Subcutaneous abdominal adipose tissue (tissue), 5 donors: ENCODE data around the gene CCNK.

Source experiments
- H3K27ac ChIP-seq: one replicate; pipeline ENCODE4 v1.7.0; 2013; ENCODE audit warnings: low read depth, mild to moderate bottlenecking, inconsistent platforms, low read length, moderate library complexity
- H3K27me3 ChIP-seq, 5 donors: one replicate each; pipeline ENCODE4 v1.7.0; 2013; ENCODE audit warnings: low read length in 5 of 5, inconsistent platforms in 1 of 5; ENCODE audit not compliant: control insufficient read depth in 5 of 5, insufficient read depth in 4 of 5
- H3K36me3 ChIP-seq, 5 donors: one replicate each; pipeline ENCODE4 v1.7.0; 2013; ENCODE audit warnings: low read length in 5 of 5; ENCODE audit not compliant: control insufficient read depth in 5 of 5, insufficient read depth in 5 of 5
- H3K4me1 ChIP-seq, 5 donors: one replicate each; pipeline ENCODE4 v1.7.0; 2013; ENCODE audit warnings: low read length in 5 of 5, mild to moderate bottlenecking in 3 of 5, moderate library complexity in 1 of 5; ENCODE audit not compliant: control insufficient read depth in 5 of 5, insufficient read depth in 5 of 5
- H3K4me3 ChIP-seq, 5 donors: one replicate each; pipeline ENCODE4 v1.7.0; 2013; ENCODE audit warnings: low read length in 5 of 5, low read depth in 1 of 5
- H3K9ac ChIP-seq, 5 donors: one replicate each; pipeline ENCODE4 v1.7.0; 2013; ENCODE audit warnings: low read length in 5 of 5, mild to moderate bottlenecking in 4 of 5, moderate library complexity in 3 of 5
- H3K9me3 ChIP-seq, 5 donors: one replicate each; pipeline ENCODE4 v1.7.0; 2013; ENCODE audit warnings: low read length in 5 of 5; ENCODE audit not compliant: control insufficient read depth in 5 of 5
- donor health status: healthy.
- donor health status: healthy.
- donor health status: healthy.
- donor health status: healthy.
- donor health status: healthy.

CCNK gene

DNA sequence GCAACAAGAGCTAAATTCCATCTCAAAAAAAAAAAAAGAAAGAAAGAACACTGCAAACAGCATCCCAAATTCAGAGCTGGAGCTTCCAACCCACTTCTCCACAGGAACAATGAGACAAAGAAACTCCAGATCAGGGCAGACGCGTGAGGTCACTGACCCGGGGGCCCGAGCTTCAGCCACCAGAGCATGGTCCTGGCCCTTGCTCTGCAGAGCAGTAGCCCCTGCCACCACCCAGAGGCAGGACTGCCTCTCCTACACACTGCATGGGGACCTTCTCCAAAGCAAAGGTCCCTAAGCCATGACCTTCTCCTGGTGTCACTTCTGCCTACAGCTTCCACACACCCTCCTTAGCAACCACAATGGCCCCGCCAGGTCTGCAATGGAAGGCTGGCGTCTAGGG, 53.1 kb downstream of the CCNK start:
- Histone ChIP-seq H3K4me3 (no peak overlapping the region), H3K4me1 (peaks cover 0 to 16% (median 3%) of the 10 kb centered on the region in 5 donors), H3K27ac (no peak overlapping the region), H3K36me3 (no peaks in the 10 kb centered on the region), H3K9me3 (no peaks in the 10 kb centered on the region), H3K27me3 (peaks cover 3 to 11% (median 7%) of the 10 kb centered on the region in 5 donors), H3K9ac (no peak overlapping the region)

DNA sequence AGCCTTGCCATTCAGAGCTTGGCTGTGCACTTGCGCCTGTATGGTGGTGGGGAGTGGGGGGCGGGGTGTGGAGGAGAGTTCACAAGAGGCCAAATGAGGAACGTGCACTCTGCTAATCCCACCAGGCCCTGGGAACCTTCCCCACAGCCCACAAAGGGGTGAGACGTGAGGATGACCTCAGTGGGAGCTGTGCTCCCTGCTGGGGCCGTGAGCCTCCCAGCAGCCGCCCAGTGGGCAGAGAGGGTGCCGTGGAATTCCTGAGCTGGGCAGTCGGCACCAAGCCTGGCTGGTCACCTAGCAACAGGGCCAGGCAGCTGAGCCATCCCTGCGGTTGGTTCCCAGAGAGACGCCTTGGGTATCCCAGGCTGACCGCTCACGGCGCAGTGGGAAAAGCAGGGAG, 53.7 kb downstream of the CCNK start:
- H3K4me1 ChIP-seq = peaks cover 0 to 15% (median 3%) of the 10 kb centered on the region in 5 donors
- H3K9ac ChIP-seq = no peak overlapping the region
- H3K36me3 ChIP-seq = no peaks in the 10 kb centered on the region
- H3K27me3 ChIP-seq = peaks cover 3 to 11% (median 7%) of the 10 kb centered on the region in 5 donors
- no peak overlapping the region for H3K27ac ChIP-seq
- H3K4me3 ChIP-seq = no peak overlapping the region
- H3K9me3 ChIP-seq = no peaks in the 10 kb centered on the region

GRCh38 chr14:99535448-99535847, 54.2 kb downstream of the CCNK start:
- Histone ChIP-seq H3K9me3 (no peaks in the 10 kb centered on the region), H3K27ac (no peak overlapping the region), H3K4me3 (no peak overlapping the region), H3K4me1 (peaks cover 0 to 17% (median 4%) of the 10 kb centered on the region in 5 donors), H3K27me3 (peaks cover 3 to 11% (median 7%) of the 10 kb centered on the region in 5 donors), H3K36me3 (no peaks in the 10 kb centered on the region), H3K9ac (no peak overlapping the region)

GRCh38 chr14:99535908-99536778, 54.9 kb downstream of the CCNK start:
- peaks cover 3 to 11% (median 7%) of the 10 kb centered on the region in 5 donors for H3K27me3 ChIP-seq
- no peak overlapping the region for H3K9ac ChIP-seq
- H3K4me1 ChIP-seq = peaks cover 0 to 24% (median 5%) of the 10 kb centered on the region in 5 donors
- no peaks in the 10 kb centered on the region for H3K36me3 ChIP-seq
- H3K27ac ChIP-seq = no peak overlapping the region
- no peak overlapping the region for H3K4me3 ChIP-seq
- H3K9me3 ChIP-seq = no peaks in the 10 kb centered on the region

DNA sequence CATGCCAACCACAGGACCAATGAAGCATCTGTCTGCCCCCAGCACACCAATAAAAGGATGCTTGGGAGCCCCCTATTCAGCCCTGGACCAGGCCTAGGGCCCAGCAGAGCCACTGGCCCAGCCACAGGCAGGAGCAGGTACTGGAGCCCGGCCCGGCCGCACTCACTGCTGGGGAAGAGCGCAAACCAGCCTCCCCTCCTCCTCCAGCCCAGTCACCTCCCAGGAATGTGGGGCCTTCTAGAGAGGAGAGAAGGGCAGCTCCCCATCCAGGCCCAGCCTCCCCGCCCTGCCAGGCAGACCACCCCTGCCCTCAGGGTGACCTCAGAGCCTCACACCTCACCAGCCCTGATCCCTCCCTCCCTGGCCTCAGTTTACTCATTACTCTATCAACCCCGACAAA, 56.2 kb downstream of the CCNK start:
- Histone ChIP-seq H3K9ac (no peak overlapping the region), H3K36me3 (no peaks in the 10 kb centered on the region), H3K27ac (no peak overlapping the region), H3K27me3 (peaks cover 0 to 11% (median 7%) of the 10 kb centered on the region in 5 donors), H3K4me1 (peaks cover 0 to 36% (median 5%) of the 10 kb centered on the region in 5 donors), H3K9me3 (no peaks in the 10 kb centered on the region), H3K4me3 (no peak overlapping the region)

DNA sequence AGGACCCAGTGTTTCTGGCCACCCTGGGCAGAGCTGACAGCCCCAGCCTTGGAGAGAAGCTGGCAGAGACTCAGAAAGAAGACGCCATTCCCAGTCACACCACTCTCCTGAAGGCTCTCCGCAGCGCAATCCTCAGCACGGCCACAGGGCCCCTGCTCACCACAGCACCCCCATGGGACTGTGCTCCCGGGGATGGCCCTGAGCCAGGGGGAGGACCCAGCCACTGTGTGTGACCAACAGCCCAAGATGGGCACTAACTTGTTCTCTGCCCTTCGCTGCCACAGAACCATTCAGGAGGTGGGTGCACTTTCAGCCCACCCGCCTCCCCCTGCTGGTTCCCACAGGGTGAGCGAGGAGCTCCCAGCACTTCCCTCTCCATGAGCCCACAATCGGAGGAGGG, 57.1 kb downstream of the CCNK start:
- no peak overlapping the region for H3K27ac ChIP-seq

GRCh38 chr14:99538733-99539132, 57.5 kb downstream of the CCNK start:
- peaks cover 0 to 48% (median 5%) of the 10 kb centered on the region in 5 donors for H3K4me1 ChIP-seq
- peaks cover 0 to 14% (median 7%) of the 10 kb centered on the region in 5 donors for H3K27me3 ChIP-seq
- no peak overlapping the region for H3K9ac ChIP-seq
- no peaks in the 10 kb centered on the region for H3K9me3 ChIP-seq
- H3K4me3 ChIP-seq = no peak overlapping the region
- H3K36me3 ChIP-seq = no peaks in the 10 kb centered on the region
- no peak overlapping the region for H3K27ac ChIP-seq

More for the DNA sequence above, 57.1 kb downstream of the CCNK start:
- H3K4me3 ChIP-seq = no peak overlapping the region
- no peaks in the 10 kb centered on the region for H3K36me3 ChIP-seq
- peaks cover 0 to 11% (median 7%) of the 10 kb centered on the region in 5 donors for H3K27me3 ChIP-seq
- H3K9me3 ChIP-seq = no peaks in the 10 kb centered on the region
- H3K4me1 ChIP-seq = peaks cover 0 to 45% (median 5%) of the 10 kb centered on the region in 5 donors
- no peak overlapping the region for H3K9ac ChIP-seq

GRCh38 chr14:99539491-99539890, 58.3 kb downstream of the CCNK start:
- no peaks in the 10 kb centered on the region for H3K9me3 ChIP-seq
- H3K4me3 ChIP-seq = no peak overlapping the region
- H3K36me3 ChIP-seq = no peaks in the 10 kb centered on the region
- H3K9ac ChIP-seq = no peak overlapping the region
- peaks cover 0 to 48% (median 5%) of the 10 kb centered on the region in 5 donors for H3K4me1 ChIP-seq
- peak overlapping the region; percentile 41 for H3K27ac ChIP-seq
- H3K27me3 ChIP-seq = peaks cover 0 to 21% (median 10%) of the 10 kb centered on the region in 5 donors

- Histone ChIP-seq H3K36me3 (no peaks in the 10 kb centered on the region), H3K9me3 (no peaks in the 10 kb centered on the region), H3K4me3 (no peak overlapping the region), H3K27me3 (peaks cover under 1 to 28% (median 6%) of the 10 kb centered on the region in 5 donors), H3K9ac (no peak overlapping the region), H3K27ac (peak overlapping the region; percentile 41), H3K4me1 (peaks cover 0 to 48% (median 5%) of the 10 kb centered on the region in 5 donors)
Measured at GRCh38 chr14:99540196-99541032, 59.2 kb downstream of the CCNK start.
